Upper lobe of left lung (tissue), 4 donors: Measurements from ENCODE around the gene EPS8L2.

ENCODE experiments used
- EP300 ChIP-seq, 4 donors: sonication (generic); formaldehyde crosslinking; IDR thresholded peaks; one replicate each; pipeline ENCODE4 v1.5.1; 2017; ENCODE audit warnings: antibody characterized with exemption in 4 of 4, control low read depth in 2 of 4
- POLR2A ChIP-seq, 4 donors: fragments of 450-650 bp; IDR thresholded peaks; one replicate each; pipeline ENCODE4 v1.5.1; 2016 to 2017; ENCODE audit warnings: antibody characterized with exemption in 4 of 4, mild to moderate bottlenecking in 2 of 4
- POLR2AphosphoS5 ChIP-seq, 2 donors: sonication (generic); formaldehyde crosslinking; IDR thresholded peaks; one replicate each; pipeline ENCODE4 v1.5.1; 2017; ENCODE audit warnings: antibody characterized with exemption in 2 of 2
- TF ChIP-seq, protein P1 (sequence below), 6 experiments: fragments of 450-650 bp in 4 of 6; fragments of 200-600 bp in 2 of 6; sonication (generic) in 2 of 6; IDR thresholded peaks; one replicate each; pipeline ENCODE4 v1.5.1; 2016 to 2019; ENCODE audit warnings: antibody characterized with exemption in 6 of 6

DNA sequence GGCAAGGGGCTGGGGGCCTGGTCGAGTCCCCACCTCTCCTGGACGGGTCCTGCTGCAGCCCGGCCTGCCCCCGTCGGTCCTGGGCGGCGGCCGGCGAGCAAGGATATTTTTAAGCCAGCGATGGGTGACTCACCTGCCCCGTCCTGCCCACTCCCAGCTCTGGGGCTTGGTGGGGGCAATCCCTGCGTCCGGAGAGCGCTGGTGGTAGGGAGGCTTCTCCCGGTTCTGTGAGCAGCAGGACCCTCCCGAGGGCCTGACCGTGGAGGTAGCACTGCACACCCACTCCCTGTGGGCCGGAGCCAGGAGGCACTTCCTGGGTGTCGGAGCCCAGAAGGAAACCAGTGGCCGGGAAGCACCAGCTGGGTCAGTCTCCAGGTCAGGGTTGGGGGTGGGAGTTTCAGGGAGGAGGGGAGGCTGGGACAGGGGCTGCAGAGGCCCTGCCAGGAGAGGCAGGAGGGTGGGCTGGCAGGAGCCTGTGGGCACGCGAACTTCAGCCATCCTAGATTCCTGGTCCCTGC is 467 bp downstream of the EPS8L2 start:
- TF ChIP-seq, protein P1, sequence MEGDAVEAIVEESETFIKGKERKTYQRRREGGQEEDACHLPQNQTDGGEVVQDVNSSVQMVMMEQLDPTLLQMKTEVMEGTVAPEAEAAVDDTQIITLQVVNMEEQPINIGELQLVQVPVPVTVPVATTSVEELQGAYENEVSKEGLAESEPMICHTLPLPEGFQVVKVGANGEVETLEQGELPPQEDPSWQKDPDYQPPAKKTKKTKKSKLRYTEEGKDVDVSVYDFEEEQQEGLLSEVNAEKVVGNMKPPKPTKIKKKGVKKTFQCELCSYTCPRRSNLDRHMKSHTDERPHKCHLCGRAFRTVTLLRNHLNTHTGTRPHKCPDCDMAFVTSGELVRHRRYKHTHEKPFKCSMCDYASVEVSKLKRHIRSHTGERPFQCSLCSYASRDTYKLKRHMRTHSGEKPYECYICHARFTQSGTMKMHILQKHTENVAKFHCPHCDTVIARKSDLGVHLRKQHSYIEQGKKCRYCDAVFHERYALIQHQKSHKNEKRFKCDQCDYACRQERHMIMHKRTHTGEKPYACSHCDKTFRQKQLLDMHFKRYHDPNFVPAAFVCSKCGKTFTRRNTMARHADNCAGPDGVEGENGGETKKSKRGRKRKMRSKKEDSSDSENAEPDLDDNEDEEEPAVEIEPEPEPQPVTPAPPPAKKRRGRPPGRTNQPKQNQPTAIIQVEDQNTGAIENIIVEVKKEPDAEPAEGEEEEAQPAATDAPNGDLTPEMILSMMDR (IDR thresholded peaks at IDR 0.05), result no peak
- peak in 1 of 4 donors; percentile 6 for TF ChIP-seq POLR2A (IDR thresholded peaks at IDR 0.05)
- no peak for TF ChIP-seq EP300 (IDR thresholded peaks at IDR 0.05)
- TF ChIP-seq POLR2AphosphoS5 (IDR thresholded peaks at IDR 0.05), result no peak
